Rectal smooth muscle tissue (tissue), 1 donor: ENCODE data around the gene KNOP1.
"Not testable (repeated sequence)": the region's sequence is repeated elsewhere in the genome, so short reads cannot be mapped to it uniquely, and the experiment has no call there.

Source experiments
- H3K27ac ChIP-seq: one replicate; pipeline ENCODE4 v1.7.0; 2013; ENCODE audit warnings: low read depth, low read length, inconsistent platforms
- H3K27me3 ChIP-seq: one replicate; pipeline ENCODE4 v1.7.0; 2013; ENCODE audit warnings: low read length; ENCODE audit not compliant: control insufficient read depth, insufficient read depth
- H3K36me3 ChIP-seq: one replicate; pipeline ENCODE4 v1.7.0; 2013; ENCODE audit warnings: low read length; ENCODE audit not compliant: control insufficient read depth, insufficient read depth
- H3K4me1 ChIP-seq: one replicate; pipeline ENCODE4 v1.7.0; 2013; ENCODE audit warnings: low read length; ENCODE audit not compliant: control insufficient read depth, insufficient read depth
- H3K4me3 ChIP-seq: one replicate; pipeline ENCODE4 v1.7.0; 2013; ENCODE audit warnings: low read length
- H3K9ac ChIP-seq: one replicate; pipeline ENCODE4 v1.7.0; 2013; ENCODE audit warnings: low read length

KNOP1 gene

DNA sequence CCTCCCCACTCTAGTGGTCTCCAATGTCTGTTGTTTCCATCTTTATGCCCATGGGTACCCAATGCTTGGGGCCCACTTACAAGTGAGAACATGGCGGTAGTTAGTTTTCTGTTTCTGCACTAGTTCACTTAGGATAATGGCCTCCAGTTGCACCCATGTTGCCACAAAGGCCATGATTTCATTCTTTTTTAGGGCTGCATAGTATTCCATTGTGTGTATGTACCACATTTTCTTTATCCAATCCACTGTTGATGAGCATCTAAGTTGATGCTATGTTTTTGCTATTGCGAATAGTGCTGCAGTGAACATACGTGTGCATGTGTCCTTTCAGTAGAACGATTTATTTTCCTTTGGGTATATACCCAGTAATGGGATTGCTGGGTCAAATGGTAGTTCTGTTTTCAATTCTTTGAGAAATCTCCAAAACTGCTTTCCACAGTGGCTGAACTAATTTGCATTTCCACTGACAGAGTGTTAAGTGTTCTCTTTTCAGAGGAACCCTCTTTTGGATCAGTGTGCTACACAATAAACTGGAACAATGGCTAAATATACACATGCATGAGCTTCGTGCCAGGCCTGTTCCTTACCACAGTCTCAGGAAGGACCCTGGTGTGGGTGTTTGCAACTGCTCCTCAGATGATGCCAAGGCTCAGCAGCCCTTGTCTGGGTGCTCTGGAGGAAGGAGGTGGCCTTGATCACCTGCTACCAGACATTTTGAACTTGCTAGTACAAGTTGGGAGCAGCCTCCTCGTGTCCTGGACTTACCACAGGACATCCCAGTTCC lies 34.4 kb downstream of the KNOP1 start:
- H3K36me3 ChIP-seq = peaks cover 19% of the 10 kb centered on the region
- no peaks in the 10 kb centered on the region for H3K27me3 ChIP-seq
- H3K9ac ChIP-seq = no peak overlapping the region
- no peaks in the 10 kb centered on the region for H3K4me1 ChIP-seq
- H3K4me3 ChIP-seq = no peak overlapping the region
- no peak overlapping the region for H3K27ac ChIP-seq

DNA sequence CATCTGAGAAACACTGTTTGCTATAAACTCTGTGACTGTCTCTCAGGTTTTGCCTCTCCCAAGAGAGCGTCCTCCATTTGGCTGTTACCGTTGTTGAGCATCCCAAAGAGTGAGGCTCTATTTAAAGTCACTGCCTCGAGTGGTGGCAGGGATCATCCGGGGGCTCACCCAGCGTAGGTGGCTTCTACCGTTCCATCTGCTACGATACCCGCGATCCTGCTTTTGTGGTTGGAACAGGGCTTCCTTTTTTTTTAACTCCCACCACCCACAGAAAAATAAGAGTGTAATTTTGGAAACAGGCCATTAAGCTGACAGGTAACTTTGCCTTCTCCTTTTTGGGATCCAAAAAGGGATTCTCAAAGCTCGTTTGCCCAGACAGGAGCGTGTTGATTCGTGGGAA lies 36.4 kb downstream of the KNOP1 start:
- H3K9ac ChIP-seq = no peak overlapping the region
- peaks cover 20% of the 10 kb centered on the region for H3K36me3 ChIP-seq
- no peaks in the 10 kb centered on the region for H3K4me1 ChIP-seq
- H3K4me3 ChIP-seq = no peak overlapping the region
- H3K27me3 ChIP-seq = no peaks in the 10 kb centered on the region
- no peak overlapping the region for H3K27ac ChIP-seq

DNA sequence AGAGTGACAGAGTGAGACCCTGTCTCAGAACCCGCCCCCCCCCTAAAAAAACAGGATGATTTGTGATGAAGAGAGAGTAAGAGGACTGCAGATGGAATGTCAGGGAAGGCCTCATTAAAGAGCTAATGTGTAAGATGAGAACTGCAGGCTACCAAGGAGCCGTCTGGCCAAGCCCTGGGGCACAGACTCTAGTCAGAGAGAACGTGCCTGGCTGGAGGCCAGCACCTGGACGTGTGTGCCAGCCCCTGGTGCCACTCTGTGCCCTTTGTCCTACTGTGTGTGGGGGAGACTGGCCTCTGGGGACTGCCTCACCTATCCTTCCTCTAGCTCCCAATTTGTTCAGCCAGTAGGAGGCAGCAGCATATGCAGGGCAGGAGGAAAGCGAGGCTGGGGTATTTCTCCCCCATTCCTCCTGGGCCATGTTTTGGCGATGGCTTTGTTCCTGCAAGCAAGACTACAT lies 37.1 kb downstream of the KNOP1 start:
- Histone ChIP-seq H3K36me3 (peaks cover 26% of the 10 kb centered on the region), H3K9ac (no peak overlapping the region), H3K27me3 (no peaks in the 10 kb centered on the region), H3K4me3 (no peak overlapping the region), H3K27ac (no peak overlapping the region), H3K4me1 (no peaks in the 10 kb centered on the region)

DNA sequence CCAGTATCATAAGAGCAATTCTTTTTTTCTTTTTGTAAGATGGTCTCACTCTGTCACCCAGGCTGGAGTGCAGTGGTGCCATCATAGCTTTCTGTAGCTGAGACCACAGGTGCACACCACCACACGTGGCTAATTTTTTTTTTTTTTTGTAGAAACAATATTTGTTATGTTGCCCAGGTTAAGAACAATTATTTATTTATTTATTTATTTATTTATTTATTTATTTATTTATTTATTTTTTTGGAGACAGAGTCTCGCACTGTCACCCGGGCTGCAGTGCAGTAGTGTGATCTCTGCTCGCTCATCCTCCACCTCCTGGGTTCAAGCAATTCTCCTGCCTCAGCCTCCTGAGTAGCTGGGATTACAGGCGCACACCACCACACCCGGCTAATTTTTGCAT lies 38.7 kb downstream of the KNOP1 start:
- not testable (repeated sequence) for H3K4me1 ChIP-seq, H3K9ac ChIP-seq, H3K4me3 ChIP-seq, H3K27me3 ChIP-seq, H3K27ac ChIP-seq
- H3K36me3 ChIP-seq = peaks cover 23% of the 10 kb centered on the region

DNA sequence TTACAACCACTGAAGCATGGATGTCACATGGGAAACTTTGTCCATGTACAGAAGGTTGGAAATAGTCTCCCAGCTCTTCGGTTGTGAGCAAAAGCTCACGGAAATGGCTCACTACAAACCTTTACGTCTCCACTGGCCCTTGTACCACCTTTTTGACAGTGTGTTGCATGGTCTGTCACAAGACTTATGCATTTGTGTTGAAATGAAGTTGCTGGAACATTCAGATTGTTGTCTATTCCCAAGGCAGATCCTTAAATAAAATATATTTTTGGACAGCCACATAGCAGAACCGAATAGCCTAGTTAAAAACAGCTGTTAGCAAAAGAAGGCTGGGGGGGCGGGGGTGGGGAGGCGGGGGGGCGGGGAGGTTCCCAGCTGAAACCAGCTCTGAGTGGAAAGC lies 39.2 kb downstream of the KNOP1 start:
- Histone ChIP-seq H3K36me3 (peaks cover 20% of the 10 kb centered on the region), H3K9ac (no peak overlapping the region)

DNA sequence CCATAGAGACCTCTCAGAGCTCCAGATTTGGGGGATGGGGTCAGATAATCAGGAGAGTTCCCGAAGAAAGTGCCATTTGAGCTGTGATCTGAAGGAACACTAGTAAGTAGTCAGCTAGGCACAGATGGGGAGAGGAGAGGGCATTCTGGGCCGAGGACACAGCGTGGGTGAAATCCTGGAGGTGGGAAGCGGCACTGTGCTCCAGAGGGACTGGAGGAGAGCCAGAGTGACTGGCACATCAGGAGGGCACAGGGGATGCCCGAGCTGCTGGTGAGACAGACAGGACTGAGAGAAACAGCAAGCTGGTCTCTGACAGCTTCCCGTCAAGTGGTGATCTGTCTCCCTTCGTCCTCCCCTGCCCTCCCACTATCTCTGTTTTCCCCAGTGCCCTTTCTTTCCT lies 40.6 kb downstream of the KNOP1 start:
- peaks cover 15% of the 10 kb centered on the region for H3K36me3 ChIP-seq
- no peak overlapping the region for H3K27ac ChIP-seq
- no peak overlapping the region for H3K4me3 ChIP-seq
- H3K9ac ChIP-seq = no peak overlapping the region
- no peaks in the 10 kb centered on the region for H3K27me3 ChIP-seq
- no peaks in the 10 kb centered on the region for H3K4me1 ChIP-seq

More for the DNA sequence above, 39.2 kb downstream of the KNOP1 start:
- Histone ChIP-seq H3K27ac (no peak overlapping the region), H3K27me3 (no peaks in the 10 kb centered on the region), H3K4me1 (no peaks in the 10 kb centered on the region), H3K4me3 (no peak overlapping the region)

DNA sequence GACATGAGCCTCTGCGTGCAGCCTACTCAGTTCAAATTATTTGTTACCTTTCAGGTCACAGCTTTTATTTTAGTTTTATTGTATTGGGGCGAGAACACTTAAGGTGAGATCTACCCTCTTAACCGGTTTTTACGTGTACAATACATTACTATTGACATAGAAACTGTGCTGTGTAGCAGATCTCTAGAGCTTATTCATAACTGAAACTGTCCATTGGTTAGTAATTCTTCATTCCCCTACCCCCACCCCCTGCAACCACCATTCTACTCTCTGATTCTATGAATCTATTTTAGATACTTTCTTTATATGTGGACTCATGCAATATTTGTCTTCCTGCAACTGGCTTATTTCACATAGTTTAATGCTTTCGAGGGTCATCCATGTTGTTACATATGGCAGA lies 43.5 kb downstream of the KNOP1 start:
- Histone ChIP-seq H3K27me3 (no peaks in the 10 kb centered on the region), H3K4me1 (no peaks in the 10 kb centered on the region), H3K9ac (no peak overlapping the region), H3K27ac (no peak overlapping the region), H3K4me3 (no peak overlapping the region), H3K36me3 (peaks cover 15% of the 10 kb centered on the region)

DNA sequence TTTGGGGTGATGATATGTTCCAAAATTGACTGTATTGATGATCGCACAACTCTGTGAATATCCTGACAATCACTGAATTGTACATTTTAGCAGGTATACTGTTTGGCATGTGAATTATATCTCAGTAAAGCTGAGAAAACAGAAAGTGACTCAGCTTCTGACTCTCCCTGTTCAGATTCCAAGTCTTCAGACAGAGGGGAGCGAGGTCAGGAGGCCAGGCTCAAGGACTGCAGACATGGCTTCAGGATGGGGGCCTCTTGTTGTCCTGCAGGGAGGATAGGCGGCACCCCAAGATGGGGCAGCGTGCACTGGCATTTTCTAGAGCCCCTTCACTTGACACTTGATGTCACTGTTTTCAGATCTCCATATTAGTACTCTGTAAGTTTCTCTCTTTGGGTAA lies 45.6 kb downstream of the KNOP1 start:
- Histone ChIP-seq H3K9ac (no peak overlapping the region), H3K4me1 (no peaks in the 10 kb centered on the region), H3K27me3 (no peaks in the 10 kb centered on the region), H3K36me3 (peaks cover 17% of the 10 kb centered on the region), H3K4me3 (no peak overlapping the region), H3K27ac (no peak overlapping the region)

DNA sequence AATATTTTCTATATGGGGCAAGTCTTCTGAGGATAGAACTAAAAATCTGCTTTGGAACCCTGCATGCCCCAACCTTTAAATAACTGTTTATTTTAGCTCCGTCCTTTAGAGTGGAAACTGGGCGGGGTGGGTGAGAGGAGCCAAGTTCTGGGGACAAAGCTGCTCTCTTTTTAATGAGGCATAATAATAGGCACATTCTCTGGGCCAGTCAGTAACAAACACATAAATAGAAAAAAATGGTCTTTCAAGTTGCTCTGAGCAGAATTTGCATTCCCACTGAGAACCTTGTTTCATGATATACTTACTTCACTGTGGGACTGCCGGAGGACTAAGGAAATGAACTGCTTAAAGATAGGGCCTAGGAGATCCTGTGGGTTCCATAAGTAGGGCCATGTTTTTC lies 51.5 kb downstream of the KNOP1 start:
- peaks cover 7% of the 10 kb centered on the region for H3K36me3 ChIP-seq
- H3K4me3 ChIP-seq = no peak overlapping the region
- H3K27me3 ChIP-seq = no peaks in the 10 kb centered on the region
- H3K9ac ChIP-seq = no peak overlapping the region
- H3K4me1 ChIP-seq = no peaks in the 10 kb centered on the region
- no peak overlapping the region for H3K27ac ChIP-seq

DNA sequence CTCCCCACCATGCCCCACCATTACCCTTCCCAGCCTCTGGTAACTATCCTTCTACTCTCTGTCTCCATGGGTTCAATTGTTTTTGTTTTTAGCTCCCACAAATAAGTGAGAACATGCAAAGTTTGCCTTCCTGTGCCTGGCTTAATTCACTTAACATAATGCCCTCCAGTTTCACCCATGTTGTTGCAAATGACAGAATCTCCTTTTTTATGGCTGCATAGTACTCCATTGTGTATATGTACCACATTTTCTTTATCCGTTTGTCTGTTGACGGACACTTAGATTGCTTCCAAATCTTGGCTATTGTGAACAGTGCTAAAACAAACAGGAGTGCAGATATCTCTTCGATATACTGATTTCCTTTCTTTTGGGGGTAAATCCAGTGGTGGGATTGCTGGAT lies 52.7 kb downstream of the KNOP1 start:
- H3K36me3 ChIP-seq, H3K4me3 ChIP-seq, H3K9ac ChIP-seq, H3K4me1 ChIP-seq, H3K27me3 ChIP-seq, H3K27ac ChIP-seq: not testable (repeated sequence)

DNA sequence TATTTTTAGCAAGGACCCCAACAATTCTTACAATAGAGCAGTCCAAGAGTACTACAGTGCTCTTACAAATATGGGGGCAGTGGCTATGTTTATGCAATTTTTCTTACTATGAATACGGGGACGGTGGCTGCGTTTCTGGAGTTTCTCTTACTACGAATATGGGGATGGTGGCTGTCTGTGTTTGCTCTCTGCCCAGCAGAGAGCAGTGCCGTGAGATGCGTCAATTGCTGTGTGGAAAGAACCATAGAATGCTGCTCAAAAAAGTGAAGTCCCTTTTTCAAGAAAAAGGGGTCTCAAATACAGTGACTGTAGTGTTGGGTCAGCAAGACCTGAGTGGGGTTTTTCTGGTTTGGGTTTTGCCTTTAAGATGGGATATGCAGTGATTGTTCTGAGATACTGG lies 53.9 kb downstream of the KNOP1 start:
- H3K36me3 ChIP-seq = peaks cover 4% of the 10 kb centered on the region
- H3K9ac ChIP-seq = no peak overlapping the region
- no peak overlapping the region for H3K27ac ChIP-seq
- no peak overlapping the region for H3K4me3 ChIP-seq
- no peaks in the 10 kb centered on the region for H3K27me3 ChIP-seq
- H3K4me1 ChIP-seq = no peaks in the 10 kb centered on the region

DNA sequence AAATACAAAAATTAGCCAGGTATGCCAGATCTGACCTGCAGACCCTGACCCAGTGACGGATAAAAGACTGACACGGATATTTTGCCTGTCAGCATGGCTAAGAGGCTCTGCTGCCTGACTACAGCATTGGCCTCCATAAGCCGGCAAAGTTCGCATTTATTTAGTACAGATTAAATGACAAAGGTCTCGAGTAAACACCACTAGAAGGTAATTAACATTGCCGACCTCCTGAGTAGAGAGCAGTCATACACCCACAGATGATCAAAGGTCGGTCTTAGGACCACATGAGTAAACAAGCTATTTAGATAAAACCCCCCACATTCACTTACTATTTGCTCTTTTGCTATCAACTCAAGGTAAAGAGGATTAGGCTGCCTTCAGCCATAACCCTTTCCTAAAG lies 55.7 kb downstream of the KNOP1 start:
- Histone ChIP-seq H3K27ac (no peak overlapping the region), H3K4me3 (no peak overlapping the region), H3K4me1 (no peaks in the 10 kb centered on the region), H3K36me3 (no peaks in the 10 kb centered on the region), H3K27me3 (no peaks in the 10 kb centered on the region), H3K9ac (no peak overlapping the region)

DNA sequence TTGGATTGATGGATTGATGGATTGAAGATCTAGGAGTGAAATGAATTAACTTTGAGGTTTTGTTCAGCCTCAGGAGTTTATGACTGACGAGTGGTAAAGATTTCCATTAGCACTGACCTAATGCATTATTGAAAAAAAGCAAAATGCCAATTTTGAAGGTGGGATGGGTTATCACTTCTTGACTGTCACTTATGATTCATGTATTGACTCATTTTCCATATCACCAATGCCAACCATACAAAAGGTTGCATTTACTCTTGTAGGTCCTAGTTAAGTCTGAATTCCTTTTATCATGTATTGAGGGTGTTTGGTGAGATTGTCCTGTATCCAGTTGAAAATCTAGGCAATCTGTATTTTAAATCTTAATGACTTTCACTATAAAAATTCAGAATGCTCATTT lies 57.6 kb downstream of the KNOP1 start:
- no peak overlapping the region for H3K4me3 ChIP-seq
- no peak overlapping the region for H3K27ac ChIP-seq
- H3K9ac ChIP-seq = no peak overlapping the region

More for the DNA sequence above, 57.6 kb downstream of the KNOP1 start:
- Histone ChIP-seq H3K27me3 (no peaks in the 10 kb centered on the region), H3K36me3 (no peaks in the 10 kb centered on the region), H3K4me1 (no peaks in the 10 kb centered on the region)
